ENCODE data around the gene MBIP.

The MBIP gene

DNA sequence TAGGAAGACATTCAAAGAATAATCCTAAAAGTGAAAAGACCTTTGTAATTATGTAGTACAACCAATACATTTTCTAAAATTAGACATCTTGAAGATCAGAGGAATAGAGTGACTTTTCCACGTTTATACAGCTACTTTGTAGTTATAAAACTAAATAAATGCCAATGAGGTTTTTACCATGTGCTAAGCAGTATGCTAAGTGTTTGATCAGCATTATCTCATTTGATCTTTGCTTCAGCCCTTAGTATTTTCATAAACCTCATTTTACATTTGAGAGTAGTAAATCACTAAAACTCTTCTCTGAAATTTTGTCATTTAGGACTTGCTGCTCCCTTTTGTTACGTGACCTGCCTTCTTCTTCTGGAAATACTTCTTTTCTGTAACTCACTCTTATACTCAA is 13.6 kb downstream of the MBIP start:
- DNase-seq, result no peak

DNA sequence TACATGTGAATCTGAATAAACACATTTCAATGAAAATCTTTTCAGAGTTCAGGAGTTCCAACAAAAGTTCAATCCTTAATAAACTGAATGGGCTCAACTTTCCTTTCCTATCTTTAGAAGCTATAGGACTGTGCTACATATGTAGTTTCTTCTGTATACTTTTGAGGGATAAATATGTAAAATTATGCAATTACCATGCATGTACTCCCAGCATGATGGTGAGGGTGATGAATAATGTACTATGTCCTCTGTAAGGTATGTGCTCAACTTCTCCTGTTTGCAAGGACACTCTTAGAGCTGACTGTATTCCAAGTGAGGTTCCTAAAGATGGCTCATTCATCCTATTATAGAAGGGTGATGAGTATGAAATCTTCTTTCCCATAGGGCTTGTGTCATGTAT is 15.5 kb downstream of the MBIP start:
- no peak for DNase-seq

GRCh38 chr14:36303960-36304359 is 16.5 kb downstream of the MBIP start:
- no peak for DNase-seq

DNA sequence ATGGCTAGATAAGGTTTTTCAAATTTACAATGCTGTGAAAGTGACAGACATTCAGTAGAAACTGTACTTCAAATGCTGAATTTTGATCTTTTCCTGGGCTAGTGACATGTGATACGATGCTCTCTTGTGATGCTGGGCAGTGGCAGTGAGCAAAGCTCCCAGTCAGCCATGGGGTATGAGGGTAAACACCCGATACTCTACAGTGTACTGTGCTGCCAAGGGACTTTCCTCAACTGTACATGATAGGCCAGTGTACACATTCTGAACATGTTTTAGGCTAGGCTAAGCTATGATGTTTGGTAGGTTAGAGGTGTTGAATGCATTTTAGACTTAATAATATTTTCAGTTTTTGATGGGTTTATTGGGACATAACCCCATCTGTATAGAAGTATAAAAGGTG is 17.6 kb downstream of the MBIP start:
- no peak for DNase-seq

GRCh38 chr14:36301159-36301558 is 19.3 kb downstream of the MBIP start:
- DNase-seq, result no peak

GRCh38 chr14:36300337-36300736 is 20.1 kb downstream of the MBIP start:
- no peak for DNase-seq

DNA sequence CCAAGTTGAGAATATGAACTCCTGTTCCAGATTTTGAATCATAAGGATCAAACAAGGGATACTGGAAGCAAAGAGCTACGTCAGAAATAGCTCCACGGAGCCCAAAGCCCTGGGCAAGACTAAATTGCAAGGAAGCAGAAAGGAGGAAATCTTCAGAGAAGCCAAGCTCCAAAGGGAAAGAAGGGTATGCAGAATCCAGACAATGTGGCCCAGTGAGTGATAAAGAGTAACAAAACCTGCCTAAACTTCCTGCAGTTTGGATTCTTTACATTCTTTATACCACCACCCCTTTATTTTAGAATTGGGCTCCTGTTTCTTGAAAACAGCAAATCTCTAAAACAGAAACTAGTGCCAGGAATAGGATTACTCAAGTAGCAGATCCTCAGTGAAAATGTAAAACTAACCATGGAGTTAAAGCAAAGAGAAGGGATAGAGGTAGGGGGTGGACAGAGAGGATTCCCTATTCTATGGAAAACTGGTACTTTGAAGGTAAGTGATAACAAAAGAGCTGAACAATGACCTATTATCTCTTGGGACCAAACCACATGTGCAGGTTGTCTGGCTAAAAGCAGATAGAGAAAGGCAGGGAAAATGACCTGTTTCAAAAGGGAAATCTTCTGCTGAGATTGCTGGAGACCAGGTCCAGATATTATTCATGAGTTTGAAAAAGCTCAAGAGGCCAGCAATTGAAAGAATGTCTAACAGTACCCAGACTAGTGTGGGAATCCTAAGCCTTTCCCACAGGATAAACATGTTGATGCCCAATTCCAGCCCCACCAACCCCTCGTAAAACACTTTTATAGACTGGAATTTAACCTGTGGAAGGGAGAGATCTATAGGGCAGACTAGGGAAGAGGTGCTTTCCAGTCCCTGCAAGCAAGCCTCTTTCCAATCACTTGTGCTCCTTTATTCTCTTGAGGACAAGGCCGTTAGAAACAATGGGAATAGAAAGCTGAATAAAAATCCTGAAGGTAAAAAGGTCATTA is 24.5 kb downstream of the MBIP start:
- no peak for DNase-seq

GRCh38 chr14:36294543-36294942 is 25.9 kb downstream of the MBIP start:
- no peak for DNase-seq

GRCh38 chr14:36293824-36294223 is 26.6 kb downstream of the MBIP start:
- DNase-seq, result no peak

- no peak for DNase-seq
These were observed 30.5 kb downstream of the MBIP start for GRCh38 chr14:36289954-36290353.

GRCh38 chr14:36288496-36288895 is 31.9 kb downstream of the MBIP start:
- DNase-seq, result no peak

DNA sequence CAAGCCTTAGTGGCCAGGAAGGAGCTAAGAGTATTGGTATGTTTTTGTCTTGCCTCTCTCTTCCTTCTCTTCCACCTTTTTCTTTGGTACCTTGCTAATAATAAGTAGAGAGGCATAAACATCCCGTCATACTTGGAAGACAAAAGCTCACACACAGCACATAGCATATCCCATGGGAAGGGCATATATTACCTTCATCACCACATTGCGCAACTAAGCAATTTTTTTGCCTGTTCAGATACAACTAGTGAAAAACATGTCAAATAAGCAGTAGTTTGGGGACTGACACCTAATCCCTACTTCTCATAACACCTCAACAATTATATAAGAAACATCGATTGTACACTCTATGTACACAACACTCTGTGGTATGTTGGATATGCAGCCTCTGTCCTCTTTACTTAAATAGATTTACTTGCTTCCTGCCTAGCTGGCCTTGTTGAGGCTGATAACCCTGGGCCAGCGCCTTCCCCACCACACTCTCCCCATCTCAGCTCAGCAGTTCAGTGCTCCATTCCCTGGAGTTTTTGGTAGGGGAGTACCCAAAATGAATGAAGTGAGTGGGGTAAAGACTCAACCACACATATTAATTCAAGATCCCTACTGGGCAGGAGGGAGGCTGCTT is 35.4 kb downstream of the MBIP start:
- DNase-seq, result no peak

GRCh38 chr14:36281309-36281708 is 39.1 kb downstream of the MBIP start:
- DNase-seq, result no peak

- no peak for DNase-seq
These were observed 40.9 kb downstream of the MBIP start for GRCh38 chr14:36279306-36280190.

DNA sequence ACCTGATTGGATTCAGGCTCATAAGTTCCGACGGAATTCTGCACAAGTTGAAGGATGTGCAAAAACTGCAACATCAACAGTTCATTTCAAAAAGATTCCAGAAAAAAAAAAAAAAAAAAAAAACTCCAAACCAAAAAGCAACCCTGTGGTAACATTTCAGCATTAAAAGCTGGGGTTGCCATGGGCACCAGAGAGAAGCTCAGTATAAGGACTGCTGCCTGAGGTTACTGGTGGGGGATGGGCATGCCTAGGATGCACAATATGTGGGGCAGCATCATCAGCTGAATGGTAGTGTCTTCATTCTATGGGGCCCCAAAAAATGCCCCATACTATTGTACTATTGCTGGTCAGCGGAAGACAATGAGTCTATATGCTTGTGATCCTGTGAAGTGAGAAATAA is 44.7 kb downstream of the MBIP start:
- DNase-seq, result no peak

DNA sequence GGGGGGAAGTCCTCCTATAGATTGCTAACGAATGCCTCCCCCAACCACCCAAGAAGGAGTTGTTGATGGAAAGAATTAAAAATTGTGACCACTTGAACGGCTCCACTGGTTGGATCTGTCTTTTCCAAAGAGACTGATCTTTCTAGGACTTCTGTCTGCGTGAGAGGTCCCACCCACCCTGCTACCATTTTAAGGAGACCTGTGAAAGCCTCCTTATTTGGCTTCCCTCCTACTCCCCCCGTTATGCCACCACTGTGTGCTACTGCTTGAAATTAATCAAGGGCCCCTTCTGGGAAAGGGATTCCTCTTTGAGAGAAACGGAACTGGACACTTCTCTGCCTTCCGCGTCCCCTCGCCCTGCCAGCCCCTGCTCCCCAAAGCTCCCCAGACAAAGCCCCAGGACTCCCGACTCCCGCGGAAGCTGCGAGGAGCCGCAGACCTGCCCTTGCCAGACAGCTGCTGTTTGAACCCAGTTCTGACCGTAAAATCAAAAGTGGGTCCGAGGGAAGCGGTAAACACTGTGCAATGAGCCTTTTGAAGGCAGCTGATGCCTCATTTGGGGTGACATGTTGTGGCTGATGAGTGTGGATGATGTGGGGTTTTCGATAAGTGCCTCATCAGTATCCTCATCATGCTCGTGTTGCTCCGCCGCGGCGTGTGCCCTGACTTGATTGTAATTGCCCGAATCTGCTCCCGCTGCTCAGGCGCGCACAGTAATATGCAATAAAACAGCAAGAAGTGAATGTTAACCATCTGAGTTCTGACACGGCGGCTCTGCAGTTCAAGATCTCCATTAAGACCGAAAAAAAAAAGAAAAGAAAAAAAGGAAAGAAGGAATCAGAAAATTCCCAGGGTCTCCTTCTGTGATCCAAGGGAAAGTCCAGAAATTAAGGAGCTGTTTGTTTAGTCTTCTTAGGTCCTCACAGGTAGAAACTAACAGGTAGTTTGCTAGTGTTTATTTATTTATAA is 48.2 kb downstream of the MBIP start:
- DNase-seq, result peak; percentile 24 to 31

- no peak for DNase-seq
These were observed 49.2 kb downstream of the MBIP start for GRCh38 chr14:36271222-36271621.

GRCh38 chr14:36270191-36270590 is 50.2 kb downstream of the MBIP start:
- DNase-seq, result no peak

GRCh38 chr14:36268121-36268520 is 52.3 kb downstream of the MBIP start:
- no peak for DNase-seq

DNA sequence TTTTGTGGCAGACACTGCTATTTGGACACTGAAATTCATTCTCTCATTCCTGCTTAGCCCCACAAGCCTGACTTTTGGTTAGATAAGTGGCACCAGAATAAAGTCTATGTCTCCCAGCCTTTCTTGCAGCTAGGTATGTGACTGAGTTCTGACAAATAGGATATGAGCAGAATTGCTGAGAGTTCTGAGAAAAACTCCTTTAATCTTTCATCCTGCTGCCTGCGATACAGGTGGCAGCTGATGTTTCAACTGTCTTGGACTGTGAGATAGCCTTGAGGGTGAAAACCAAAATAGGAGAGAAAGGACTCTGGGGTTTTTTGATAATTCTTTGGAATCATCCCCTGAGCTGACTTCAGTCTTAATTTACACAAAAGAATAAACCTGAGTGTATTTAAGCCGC is 55.8 kb downstream of the MBIP start:
- DNase-seq, result no peak

- no peak for DNase-seq
These were observed 56.3 kb downstream of the MBIP start for GRCh38 chr14:36264107-36264506.

All from activated CD4-positive, alpha-beta T cell treated with anti-CD3 and anti-CD28 coated beads, Interleukin-2, amount 50 U/mL, for 48 hours (primary cell).